RPMI7951 (cell line): ENCODE data around the gene PTCD2. TPM values are rescaled to one million over a fixed set of nuclear protein-coding genes. Genes with fewer than 3 reads are reported as not detected.

Experiments
- DNase-seq: peaks from one replicate; pipeline ENCODE4 v3.0.0-alpha.2; 2012; ENCODE audit warnings: low read depth
- total RNA-seq: library from RNA; depleted of rRNA; stranded (reverse); fragments of >200 nt; shearing (Covaris generic); gene quantifications from 2 replicates; pipeline ENCODE4 v1.2.3, GENCODE V29; 2014; rRNA removed

Gene PTCD2
- total RNA-seq, 1 experiment from 2014 or later: 15.3 TPM

DNA sequence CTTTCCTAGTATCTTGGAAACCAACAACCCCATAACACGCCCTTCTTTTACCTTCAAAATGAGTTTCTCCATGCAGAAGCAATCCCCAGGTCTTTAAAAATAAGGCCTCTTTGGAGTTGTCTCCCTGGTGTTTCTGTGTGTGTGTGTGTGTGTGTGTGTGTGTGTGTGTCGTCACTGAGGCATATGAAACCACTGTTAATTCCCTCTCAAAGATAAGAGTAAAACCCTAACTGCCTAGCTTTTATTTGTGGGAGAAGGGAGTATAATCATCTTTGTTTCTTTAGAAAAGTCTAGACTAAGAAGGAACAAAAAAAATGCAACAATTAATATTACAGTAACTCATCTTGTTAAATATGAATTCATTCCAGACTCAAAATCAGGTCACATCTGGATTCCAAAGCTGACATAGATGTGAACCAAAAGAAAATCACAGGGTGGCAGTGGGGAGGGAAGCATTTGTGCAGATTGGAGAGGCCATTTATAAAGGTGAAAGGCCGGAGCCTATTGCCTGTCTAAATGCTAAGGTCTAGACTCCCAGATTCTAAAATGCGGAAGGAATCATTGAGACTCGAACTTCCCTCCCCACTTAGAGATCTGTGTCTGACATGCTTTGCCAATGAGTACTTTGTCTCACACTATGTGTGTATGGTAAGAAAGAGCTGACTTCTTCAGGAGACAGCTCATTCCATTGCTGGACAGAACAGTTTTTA lies 95.6 kb downstream of the PTCD2 start:
- no peak for DNase-seq

DNA sequence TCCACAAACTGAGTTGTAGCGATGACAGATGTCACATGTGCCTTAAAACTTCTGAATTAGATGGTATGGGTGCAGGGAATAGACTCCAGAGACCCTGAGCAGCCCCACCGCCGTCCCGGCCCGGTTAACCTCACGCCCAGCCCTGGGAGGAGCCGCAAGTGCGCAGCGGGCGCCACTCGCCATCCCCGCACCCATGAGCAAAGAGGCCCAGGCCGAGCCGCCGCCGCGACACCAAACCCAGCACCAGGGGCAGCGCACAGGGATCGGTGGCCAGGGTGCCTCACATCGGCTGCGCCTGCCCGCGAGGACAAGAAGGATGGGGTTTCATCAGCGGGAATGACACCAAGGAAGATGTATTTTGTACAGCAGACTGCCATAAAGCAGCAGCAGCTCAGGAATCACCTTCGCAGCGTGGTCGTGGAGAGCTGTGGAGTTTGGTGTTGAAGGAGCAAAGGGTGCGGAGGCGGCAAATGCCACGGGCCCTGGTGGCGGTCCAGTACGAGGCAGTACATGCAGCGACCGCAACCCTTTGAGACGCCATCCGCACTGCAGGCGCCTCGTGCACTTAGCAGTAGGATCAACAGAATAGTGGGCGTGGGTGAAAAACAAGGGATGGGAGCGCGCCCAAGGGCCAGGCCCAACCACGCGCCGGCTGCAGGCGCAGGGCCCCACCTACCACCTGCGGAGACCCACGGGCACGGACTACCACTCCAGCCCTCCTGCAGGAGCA lies 97.3 kb downstream of the PTCD2 start:
- DNase-seq: no peak

Other genes starting within 250 kb of the PTCD2 start
- 26.4 and 35.8 TPM in 2 replicates for gene MAP1B, start 212.9 kb upstream of the PTCD2 start, total RNA-seq
- gene MRPS27, start 133 bp upstream of the PTCD2 start, total RNA-seq: 60.1 and 70.4 TPM in 2 replicates
- not detected in 2 replicates for gene ZNF366, start 187.0 kb downstream of the PTCD2 start, total RNA-seq